Medulla oblongata (tissue), 1 donor: Measurements from ENCODE around the gene IFT43.

Experiments
- DNase-seq: peaks from one replicate; pipeline ENCODE4 v3.0.0-alpha.2; 2015; ENCODE audit errors: extremely low spot score

IFT43 gene

DNA sequence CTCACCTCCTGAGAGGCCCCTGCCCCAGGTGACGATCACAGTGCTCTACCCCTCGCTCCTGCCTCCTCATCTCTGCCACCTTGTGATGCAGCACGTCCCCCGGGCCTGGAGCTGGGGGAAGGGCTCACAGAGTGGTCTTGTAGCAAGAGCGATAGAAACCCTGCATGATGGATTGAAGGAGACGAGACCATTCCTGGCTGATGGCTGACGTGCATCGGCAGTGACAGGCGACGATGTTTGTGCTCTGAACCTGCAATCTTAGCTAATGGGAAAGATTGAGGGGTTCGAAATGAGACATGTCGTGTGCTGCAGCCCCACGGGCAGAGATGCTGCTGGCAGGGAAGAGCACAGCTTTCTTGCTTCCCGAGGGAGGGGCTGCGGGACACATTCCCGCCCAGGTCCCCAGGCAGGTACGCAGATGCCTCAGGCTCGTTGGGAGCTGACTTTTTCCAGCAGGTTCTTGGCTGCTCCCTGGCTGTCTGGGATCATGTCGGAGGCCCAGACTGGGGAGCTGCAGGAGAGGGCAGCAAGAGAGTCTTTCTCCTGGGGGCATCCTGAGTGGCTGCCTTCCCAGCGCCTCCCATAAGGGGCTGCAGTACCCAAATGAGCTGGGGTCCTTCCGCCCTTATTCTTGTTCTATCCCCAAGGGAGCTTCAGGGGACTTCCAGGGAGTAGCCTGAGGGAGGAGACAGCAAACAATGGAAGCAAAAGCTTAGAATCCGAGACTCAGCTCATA, 127.5 kb downstream of the IFT43 start:
- DNase-seq = no peak

DNA sequence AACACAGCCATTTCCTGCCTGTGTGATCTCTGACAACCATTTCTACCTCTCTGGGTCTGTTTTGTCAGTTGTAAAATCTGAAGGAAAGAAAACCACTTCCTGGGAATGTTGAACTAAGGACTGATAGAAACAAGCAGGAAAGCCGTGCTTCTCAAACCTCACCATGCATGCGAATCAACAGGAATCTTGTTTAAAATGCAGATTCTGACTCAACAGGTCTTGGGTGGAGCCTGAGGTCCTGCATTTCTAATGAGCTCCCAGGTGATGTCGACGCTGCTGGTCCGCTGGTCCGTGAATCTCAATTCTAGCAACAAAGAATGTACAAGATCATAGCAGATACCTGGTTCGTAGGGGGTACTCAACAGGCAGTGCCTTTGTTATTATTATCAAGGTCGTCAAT, 128.1 kb downstream of the IFT43 start:
- DNase-seq = no peak

DNA sequence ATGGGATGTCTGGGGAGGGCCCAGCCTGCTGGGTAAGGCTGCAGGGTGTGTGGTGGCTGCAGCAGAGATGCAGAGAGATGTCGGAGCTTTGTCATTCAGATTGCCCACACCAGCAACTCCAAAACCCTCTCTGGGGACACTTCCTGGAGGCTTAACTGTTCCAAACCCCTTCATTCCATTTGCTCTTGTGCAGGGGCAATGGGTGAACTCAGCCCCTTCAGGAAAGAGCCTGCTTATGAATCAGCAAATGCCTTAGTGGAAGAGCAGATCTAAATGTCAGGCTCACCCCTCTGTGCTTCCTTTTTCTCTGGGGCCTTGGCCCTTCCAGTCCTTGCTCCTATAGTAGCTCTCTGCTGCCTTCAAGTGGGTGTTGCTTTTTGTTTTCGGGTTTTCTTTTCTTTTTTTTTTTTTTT, 129.5 kb downstream of the IFT43 start:
- DNase-seq = no peak

DNA sequence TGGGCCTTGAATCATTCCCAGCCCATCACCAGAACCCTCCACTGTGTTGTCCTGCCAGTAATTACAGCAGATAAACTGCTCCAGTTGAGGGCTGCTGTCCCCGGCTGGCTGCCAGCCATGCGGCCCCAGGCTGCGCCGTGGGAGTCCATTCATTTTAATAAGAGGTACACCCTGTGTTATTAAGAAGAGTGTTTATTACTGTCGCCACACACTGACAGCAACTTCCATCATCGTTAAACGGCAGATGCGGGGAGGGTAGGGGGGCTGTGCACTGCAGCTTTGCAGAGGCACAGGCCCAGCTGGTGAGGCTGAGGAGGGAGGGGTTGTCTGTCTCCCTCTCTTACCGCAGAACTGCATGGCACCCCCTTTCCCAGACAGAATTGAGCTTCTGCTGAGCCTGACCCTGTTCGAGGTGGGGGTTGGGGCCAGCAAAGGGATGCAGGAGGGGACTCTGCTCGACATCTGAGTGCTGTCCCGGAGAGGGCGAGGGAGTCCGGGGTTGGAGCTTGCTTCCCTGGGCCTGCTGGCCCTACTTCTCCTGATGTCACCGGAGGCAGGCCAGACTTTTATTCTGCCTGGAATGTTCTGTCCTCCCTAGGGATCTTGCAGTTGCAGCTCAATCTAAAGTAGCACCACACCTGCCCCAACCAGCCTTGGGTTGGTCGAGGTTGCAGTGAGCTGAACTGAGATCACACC, 132.4 kb downstream of the IFT43 start:
- DNase-seq = no peak

DNA sequence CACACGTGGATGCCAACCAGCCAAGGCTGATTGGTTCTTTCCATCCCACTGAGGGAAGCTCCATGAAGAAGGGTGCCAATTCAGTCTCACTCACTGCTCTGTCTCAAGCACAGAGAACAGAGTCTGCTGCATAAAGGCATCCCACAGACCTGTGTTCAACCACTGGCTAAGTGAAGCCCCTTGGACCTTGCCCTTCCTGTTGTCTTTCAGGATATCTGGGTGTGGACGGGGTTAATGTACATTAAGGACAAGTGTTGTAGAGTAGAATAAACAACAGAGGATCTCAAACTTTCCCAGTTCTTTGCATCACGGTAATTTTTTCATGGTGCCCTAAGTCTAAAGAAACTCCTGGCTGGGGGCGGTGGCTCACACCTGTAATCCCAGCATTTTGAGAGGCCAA, 133.0 kb downstream of the IFT43 start:
- DNase-seq = no peak

DNA sequence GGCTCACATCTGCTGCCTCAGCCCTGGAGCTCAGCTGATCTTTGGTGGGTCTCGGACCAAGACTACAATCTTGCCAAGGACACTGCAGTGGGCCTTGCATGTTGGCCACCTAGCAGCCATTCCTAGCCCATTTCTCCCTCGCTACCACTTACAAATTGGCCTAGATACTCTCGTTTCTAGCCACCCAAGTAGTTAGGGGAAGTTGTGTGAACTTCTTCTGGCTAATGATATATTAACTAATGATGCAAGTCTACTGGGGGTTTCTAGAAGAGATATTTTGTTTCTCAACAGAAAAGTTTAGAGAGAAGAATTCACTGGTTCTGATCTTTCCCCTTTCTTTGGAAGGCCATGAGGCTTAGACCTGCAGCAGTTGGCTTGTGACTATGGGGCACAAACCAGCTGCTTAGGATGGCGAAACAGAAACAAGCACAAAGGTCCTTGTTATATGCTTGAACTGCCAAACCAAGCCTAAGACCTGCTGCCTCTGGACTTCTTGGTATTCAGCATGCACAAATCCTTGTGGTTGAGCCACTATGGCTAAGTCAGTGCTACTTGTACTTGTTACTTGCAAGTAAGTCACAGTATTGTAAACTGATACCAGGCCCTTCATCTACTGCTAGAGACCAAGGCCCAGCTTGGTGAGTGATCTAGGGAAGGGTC, 135.7 kb downstream of the IFT43 start:
- no peak for DNase-seq

DNA sequence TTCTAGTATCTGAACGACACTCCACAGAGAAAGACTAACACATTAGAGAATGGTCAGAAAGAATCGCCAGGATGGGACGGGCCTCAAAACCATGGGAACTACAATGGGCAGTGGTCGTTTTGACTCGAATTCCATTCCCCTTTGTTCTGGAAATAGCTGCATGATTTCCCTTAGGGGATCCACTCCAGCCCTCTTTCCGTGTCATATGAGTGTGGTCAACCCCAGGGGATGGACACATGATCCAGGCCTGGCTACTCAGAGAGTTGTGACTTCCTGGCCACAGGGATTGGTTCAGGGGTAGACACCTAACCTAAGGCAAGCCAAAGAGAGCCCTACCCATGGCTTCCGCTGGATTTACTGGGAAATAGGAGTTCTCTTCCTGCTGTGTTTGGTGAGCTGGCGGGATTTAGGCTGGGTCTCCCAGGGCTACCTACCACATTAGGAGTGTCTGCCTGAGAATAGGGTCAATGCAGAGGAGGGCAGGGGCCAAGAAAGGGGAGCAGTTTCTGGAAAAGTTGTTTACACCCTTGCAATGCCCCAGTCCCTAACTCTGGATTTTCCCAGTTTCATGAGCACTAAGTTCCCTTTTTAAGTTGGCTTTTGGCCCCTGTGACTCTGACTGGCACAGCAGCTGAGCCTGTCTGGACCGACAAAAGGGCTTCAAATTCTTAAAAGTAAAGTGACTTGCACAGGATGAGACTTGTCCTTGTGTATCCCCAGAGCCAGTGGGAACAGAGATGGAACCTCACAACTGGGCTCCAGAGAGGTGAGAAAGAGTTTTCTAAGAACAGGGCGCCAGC, 138.1 kb downstream of the IFT43 start:
- DNase-seq = no peak

DNA sequence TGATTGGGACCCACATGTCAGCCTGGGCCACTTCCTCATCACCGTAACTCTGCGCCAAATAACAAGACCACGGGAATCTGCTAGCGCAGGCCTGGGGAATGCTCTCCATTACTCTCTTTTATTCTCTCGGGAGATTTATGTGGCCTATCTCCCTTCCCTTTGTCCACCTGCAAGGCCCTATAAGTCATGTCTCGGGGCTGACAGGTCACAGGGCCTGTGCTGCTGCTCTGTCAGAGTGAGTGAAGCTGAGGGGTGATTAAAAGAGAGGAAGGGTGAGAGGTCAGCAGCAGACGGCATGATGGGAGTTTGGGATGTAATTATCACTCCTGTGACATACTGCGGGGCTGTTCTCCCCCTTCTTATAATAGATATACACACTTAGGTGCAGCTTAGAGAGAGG, 139.9 kb downstream of the IFT43 start:
- DNase-seq = no peak

DNA sequence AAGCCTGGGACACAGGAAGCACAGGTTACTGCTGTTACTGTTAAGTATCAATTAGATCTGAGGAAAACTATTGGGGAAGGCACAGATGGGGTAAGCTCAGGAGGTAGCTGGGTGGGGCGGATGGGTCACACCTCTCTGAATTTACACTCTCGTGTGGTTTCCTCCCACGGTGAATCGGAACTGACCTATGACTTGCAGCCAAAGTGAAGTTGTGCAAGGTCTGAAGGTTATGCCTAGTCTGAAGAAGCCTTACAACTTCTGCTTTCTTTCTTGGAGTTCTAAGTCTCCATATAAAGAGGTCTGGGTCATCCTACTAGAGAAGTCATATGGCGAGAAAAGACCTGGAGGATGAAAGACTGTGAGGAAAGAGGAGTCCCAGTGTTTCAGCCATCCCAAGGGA, 140.5 kb downstream of the IFT43 start:
- no peak for DNase-seq

DNA sequence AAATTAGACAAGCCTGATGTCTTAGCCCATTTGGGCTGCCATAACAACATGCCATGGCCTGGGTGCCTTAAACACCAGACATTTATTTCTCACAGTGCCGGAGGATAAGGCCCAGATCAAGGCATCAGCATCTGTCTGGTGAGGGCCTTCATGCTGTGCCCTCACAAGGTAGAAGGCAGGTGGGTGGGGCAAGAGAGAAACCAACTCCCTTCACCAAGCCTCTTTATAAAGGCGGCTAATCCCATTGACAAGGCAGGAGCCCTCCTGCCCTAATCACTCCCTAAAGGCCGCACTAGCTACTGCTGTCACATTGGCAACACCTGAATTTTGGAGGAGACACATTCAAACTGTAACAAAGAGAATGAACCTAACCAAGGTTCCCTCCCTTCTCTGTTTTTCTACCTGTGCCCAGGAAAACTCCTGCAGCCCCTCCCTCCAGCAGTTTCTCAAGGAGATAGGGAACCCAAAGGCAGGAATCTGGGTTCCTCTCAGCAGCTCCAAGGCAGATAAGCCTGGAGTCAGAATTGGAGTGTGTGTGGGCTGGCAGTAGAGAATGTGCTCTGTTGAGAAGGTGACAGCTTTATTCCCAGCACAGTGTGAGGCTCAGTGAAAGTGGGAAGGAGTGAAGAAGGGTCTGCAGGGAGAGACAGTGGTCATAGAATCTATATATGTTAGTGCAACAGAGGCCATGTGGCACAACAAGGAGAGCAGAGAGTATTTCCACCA, 144.5 kb downstream of the IFT43 start:
- no peak for DNase-seq

DNA sequence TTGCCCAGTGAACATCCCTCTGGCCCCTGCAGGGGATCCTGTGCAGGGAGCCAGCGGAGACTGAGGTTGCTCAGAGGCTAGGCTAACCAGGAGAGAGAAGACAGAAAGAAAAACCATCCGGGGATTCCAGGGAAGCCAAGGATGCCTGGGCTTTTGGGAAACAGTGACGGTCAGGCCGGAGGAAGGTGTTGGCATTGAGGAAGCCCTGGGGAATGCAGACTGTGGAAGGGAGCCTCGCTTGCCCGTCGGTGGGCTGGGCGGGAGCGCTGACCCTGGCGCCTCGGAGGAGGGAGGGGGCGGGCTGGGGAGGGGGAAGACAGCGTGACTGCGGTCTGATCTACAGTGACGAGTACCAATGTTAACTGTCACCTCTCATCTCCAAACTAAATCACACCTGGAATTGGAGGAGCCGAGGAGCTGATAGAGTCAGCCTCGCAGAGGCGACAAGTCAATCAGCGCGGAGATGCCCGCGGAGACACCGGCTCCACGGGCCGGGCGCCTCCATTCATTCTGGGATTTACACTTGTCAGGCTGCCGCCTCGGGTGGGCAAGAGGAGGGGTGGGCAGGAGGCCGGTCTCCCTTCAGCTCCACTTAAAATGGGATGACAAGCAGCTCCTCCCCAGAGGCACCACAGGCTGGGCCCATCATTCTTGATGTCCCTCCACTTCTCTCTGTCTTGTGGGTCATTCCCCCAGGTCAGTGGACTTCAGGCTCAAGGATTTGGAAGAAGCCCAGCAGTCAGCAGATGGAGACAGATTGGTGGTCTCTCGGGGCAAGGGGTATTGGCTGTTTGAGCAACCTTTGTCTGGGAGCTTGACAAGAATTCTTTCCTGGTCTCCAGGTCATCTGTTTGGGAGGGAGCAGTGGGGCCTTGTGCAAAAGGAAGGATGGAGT, 145.8 kb downstream of the IFT43 start:
- DNase-seq = no peak

DNA sequence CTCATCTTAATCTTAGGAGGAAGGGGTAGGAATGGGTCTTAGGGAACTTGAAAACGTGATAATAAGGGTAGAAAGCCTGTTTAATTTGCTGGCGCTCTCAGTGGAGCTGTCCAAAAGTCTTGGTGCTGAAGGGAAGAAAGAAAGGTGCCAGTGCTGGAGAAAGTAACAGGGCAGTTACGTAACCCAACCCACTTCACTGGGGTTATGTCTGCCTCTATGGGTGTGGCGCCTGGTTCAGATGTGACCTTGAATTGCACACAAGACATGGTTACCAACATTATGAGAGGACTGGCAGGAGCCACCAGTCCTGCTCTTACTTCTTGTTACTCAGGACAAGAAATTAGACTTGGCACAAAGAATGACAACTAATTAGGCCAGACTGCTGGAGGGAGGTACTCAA, 147.5 kb downstream of the IFT43 start:
- no peak for DNase-seq
